Measurements from ENCODE around the gene PROM1. TPM values are rescaled to one million over a fixed set of nuclear protein-coding genes. Genes with fewer than 3 reads are reported as not detected.

The PROM1 gene
- total RNA-seq, 1 experiment from 2014 or later = 196 TPM

GRCh38 chr4:15942283-15942682 lies 141.5 kb downstream of the PROM1 start:
- Mint-ChIP-seq H3K4me1 (ENCODE audit: low read depth, unreplicated experiment) (no peaks in the 10 kb centered on the region), H3K36me3 (ENCODE audit: insufficient read depth, unreplicated experiment) (no peaks in the 10 kb centered on the region), H3K4me3 (ENCODE audit: unreplicated experiment) (no peak overlapping the region), H3K27ac (ENCODE audit: unreplicated experiment) (no peak overlapping the region), H3K27me3 (ENCODE audit: insufficient read depth, unreplicated experiment) (no peaks in the 10 kb centered on the region), H3K9me3 (ENCODE audit: unreplicated experiment) (no peaks in the 10 kb centered on the region)
- Histone ChIP-seq H3K27me3 (replicated peaks; ENCODE audit: control insufficient read depth, insufficient read depth, low read length) (no peaks in the 10 kb centered on the region), H3K36me3 (ENCODE audit: control insufficient read depth, insufficient read depth, low read length) (no peaks in the 10 kb centered on the region), H3K4me1 (0 out of 2 replicates have a peak, but pooled peaks cover 5% of the 10 kb centered on the region), H3K4me3 (ENCODE audit: low read depth, low read length) (no peak overlapping the region), H3K9me3 (no peaks in the 10 kb centered on the region)
- POLR2A ChIA-PET = no interaction called here
- DNase-seq = no peak
- TF ChIP-seq CTCF (IDR thresholded peaks at IDR 0.05; ENCODE audit: insufficient read depth in 1 of 2, low read depth in 1 of 2, low read length in 1 of 2, severe bottlenecking in 1 of 2, unreplicated experiment in 1 of 2) = no peak
- intact Hi-C loops (cut with micrococcal nuclease; ENCODE audit: unreplicated experiment) = no loop called here
- BruUV-seq (replicated peaks) = no TSS peak
- CTCF ChIA-PET = no interaction called here

- intact Hi-C loops (cut with micrococcal nuclease; ENCODE audit: unreplicated experiment) = no loop called here
- Histone ChIP-seq H3K27me3 (replicated peaks; ENCODE audit: control insufficient read depth, insufficient read depth, low read length) (no peaks in the 10 kb centered on the region), H3K9me3 (no peaks in the 10 kb centered on the region), H3K36me3 (ENCODE audit: control insufficient read depth, insufficient read depth, low read length) (no peaks in the 10 kb centered on the region), H3K4me1 (no peaks in the 10 kb centered on the region), H3K4me3 (ENCODE audit: low read depth, low read length) (no peak within 1 kb of the TSS)
- H3K4me1 Mint-ChIP-seq (ENCODE audit: low read depth, unreplicated experiment) = no peaks in the 10 kb centered on the region
- H3K36me3 Mint-ChIP-seq (ENCODE audit: insufficient read depth, unreplicated experiment) = no peaks in the 10 kb centered on the region
- POLR2A ChIA-PET = no interaction called here
- no TSS peak for BruUV-seq (replicated peaks)
- no peak within 1 kb of the TSS for H3K27ac Mint-ChIP-seq (ENCODE audit: unreplicated experiment)
- H3K27me3 Mint-ChIP-seq (ENCODE audit: insufficient read depth, unreplicated experiment) = no peaks in the 10 kb centered on the region
- TF ChIP-seq CTCF (IDR thresholded peaks at IDR 0.05; ENCODE audit: insufficient read depth in 1 of 2, low read depth in 1 of 2, low read length in 1 of 2, severe bottlenecking in 1 of 2, unreplicated experiment in 1 of 2) = no peak
- no peak within 1 kb of the TSS for H3K4me3 Mint-ChIP-seq (ENCODE audit: unreplicated experiment)
- CTCF ChIA-PET = interaction anchor here (0.8 to 1.4 kb wide), 2 partner anchors 18 to 56 kb away, joined by 4 to 9 read pairs; no protein-coding TSS in a partner anchor
- no peaks in the 10 kb centered on the region for H3K9me3 Mint-ChIP-seq (ENCODE audit: unreplicated experiment)
- DNase-seq = no peak
These were observed 145.2 kb downstream of the PROM1 start, which contains the start of gene FGFBP1 for GRCh38 chr4:15938640-15939039. Gene FGFBP1 (minus strand): TSS chr4:15938740. CDS start chr4:15936632, 2,108 bp downstream.

- H3K4me3 Mint-ChIP-seq (ENCODE audit: unreplicated experiment) = no peak overlapping the region
- intact Hi-C loops (cut with micrococcal nuclease; ENCODE audit: unreplicated experiment) = no loop called here
These were observed 145.6 kb downstream of the PROM1 start for GRCh38 chr4:15938182-15938581.

More at GRCh38 chr4:15938182-15938581, 145.6 kb downstream of the PROM1 start:
- H3K9me3 Mint-ChIP-seq (ENCODE audit: unreplicated experiment) = no peaks in the 10 kb centered on the region
- H3K27ac Mint-ChIP-seq (ENCODE audit: unreplicated experiment) = no peak overlapping the region
- TF ChIP-seq CTCF (IDR thresholded peaks at IDR 0.05; ENCODE audit: insufficient read depth in 1 of 2, low read depth in 1 of 2, low read length in 1 of 2, severe bottlenecking in 1 of 2, unreplicated experiment in 1 of 2) = no peak
- H3K36me3 Mint-ChIP-seq (ENCODE audit: insufficient read depth, unreplicated experiment) = no peaks in the 10 kb centered on the region
- no peaks in the 10 kb centered on the region for H3K27me3 Mint-ChIP-seq (ENCODE audit: insufficient read depth, unreplicated experiment)
- H3K4me3 ChIP-seq (ENCODE audit: low read depth, low read length) = no peak overlapping the region
- peak; percentile 55 to 70 for DNase-seq
- POLR2A ChIA-PET = no interaction called here
- CTCF ChIA-PET = interaction anchor here (0.8 to 1.4 kb wide), 2 partner anchors 18 to 55 kb away, joined by 4 to 9 read pairs; no protein-coding TSS in a partner anchor
- H3K36me3 ChIP-seq (ENCODE audit: control insufficient read depth, insufficient read depth, low read length) = no peaks in the 10 kb centered on the region
- H3K4me1 ChIP-seq = no peaks in the 10 kb centered on the region
- BruUV-seq (replicated peaks) = no TSS peak
- H3K9me3 ChIP-seq = no peaks in the 10 kb centered on the region
- H3K4me1 Mint-ChIP-seq (ENCODE audit: low read depth, unreplicated experiment) = no peaks in the 10 kb centered on the region
- H3K27me3 ChIP-seq (replicated peaks; ENCODE audit: control insufficient read depth, insufficient read depth, low read length) = no peaks in the 10 kb centered on the region
